Upper lobe of left lung (tissue), 4 donors: ENCODE measurements around the gene MOK.

Source experiments
- CTCF ChIP-seq, 6 experiments: fragments of 450-650 bp in 4 of 6; fragments of 200-600 bp in 2 of 6; sonication (generic) in 2 of 6; IDR thresholded peaks; one replicate each; pipeline ENCODE4 v1.5.1; 2016 to 2019; ENCODE audit warnings: antibody characterized with exemption in 6 of 6
- EP300 ChIP-seq, 4 donors: sonication (generic); formaldehyde crosslinking; IDR thresholded peaks; one replicate each; pipeline ENCODE4 v1.5.1; 2017; ENCODE audit warnings: antibody characterized with exemption in 4 of 4, control low read depth in 2 of 4
- POLR2A ChIP-seq, 4 donors: fragments of 450-650 bp; IDR thresholded peaks; one replicate each; pipeline ENCODE4 v1.5.1; 2016 to 2017; ENCODE audit warnings: antibody characterized with exemption in 4 of 4, mild to moderate bottlenecking in 2 of 4

- TF ChIP-seq CTCF (IDR thresholded peaks at IDR 0.05), result no peak
- TF ChIP-seq POLR2A (IDR thresholded peaks at IDR 0.05), result no peak
- no peak for TF ChIP-seq EP300 (IDR thresholded peaks at IDR 0.05)
Observed at GRCh38 chr14:102217987-102218421, 87.0 kb downstream of the MOK start.
